KOPT-K1 (cell line): ENCODE measurements around the gene FAM161A.
"Not testable (repeated sequence)": the region's sequence is repeated elsewhere in the genome, so short reads cannot be mapped to it uniquely, and the experiment has no call there.

Experiments used
- H3K27ac ChIP-seq: fragments of 200-600 bp; sonication (generic); 2 replicates; pipeline ENCODE4 v1.5.1; 2016; ENCODE audit warnings: antibody characterized with exemption, mild to moderate bottlenecking, low read depth, low read length; ENCODE audit not compliant: poor library complexity, severe bottlenecking
- H3K36me3 ChIP-seq: fragments of 200-600 bp; sonication (generic); 2 replicates; pipeline ENCODE4 v1.5.1; 2017; ENCODE audit warnings: antibody characterized with exemption, mild to moderate bottlenecking, low read length, moderate library complexity; ENCODE audit not compliant: insufficient read depth
- H3K9me3 ChIP-seq: fragments of 200-600 bp; sonication (generic); 2 replicates; pipeline ENCODE4 v1.5.1; 2017; ENCODE audit warnings: antibody characterized with exemption, low read length, mild to moderate bottlenecking; ENCODE audit not compliant: insufficient read depth, poor library complexity, severe bottlenecking

Gene FAM161A

GRCh38 chr2:61853847-61854563 lies at the start of gene FAM161A:
FAM161A (minus strand) TSS chr2:61854060; CDS start chr2:61854041, 19 bp downstream.
- H3K9me3 ChIP-seq: no peaks in the 10 kb centered on the region
- peak within 1 kb of the TSS; percentile 72 for H3K27ac ChIP-seq
- H3K36me3 ChIP-seq: no peaks in the 10 kb centered on the region

- Histone ChIP-seq H3K27ac (no peak overlapping the region), H3K36me3 (no peaks in the 10 kb centered on the region), H3K9me3 (no peaks in the 10 kb centered on the region)
Observed at GRCh38 chr2:61900281-61900680, 46.4 kb upstream of the FAM161A start.

GRCh38 chr2:61898810-61899209 lies 45.0 kb upstream of the FAM161A start:
- no peaks in the 10 kb centered on the region for H3K36me3 ChIP-seq
- H3K27ac ChIP-seq: no peak overlapping the region
- no peaks in the 10 kb centered on the region for H3K9me3 ChIP-seq

GRCh38 chr2:61888267-61889055 lies 34.6 kb upstream of the FAM161A start, which contains the start of gene CCT4:
CCT4 (minus strand) TSS chr2:61888656; CDS start chr2:61888507, 149 bp downstream.
- no peaks in the 10 kb centered on the region for H3K9me3 ChIP-seq
- H3K36me3 ChIP-seq: peaks cover 38% of the 10 kb centered on the region
- peak within 1 kb of the TSS; percentile 92 for H3K27ac ChIP-seq

GRCh38 chr2:61887717-61888266 lies 33.9 kb upstream of the FAM161A start:
- no peaks in the 10 kb centered on the region for H3K9me3 ChIP-seq
- H3K27ac ChIP-seq: peak overlapping the region; percentile 92
- peaks cover 44% of the 10 kb centered on the region for H3K36me3 ChIP-seq

GRCh38 chr2:61885896-61886603 lies 32.2 kb upstream of the FAM161A start:
- H3K27ac ChIP-seq: no peak overlapping the region
- H3K36me3 ChIP-seq: peaks cover 62% of the 10 kb centered on the region
- no peaks in the 10 kb centered on the region for H3K9me3 ChIP-seq

- Histone ChIP-seq H3K27ac (no peak overlapping the region), H3K36me3 (peaks cover 94% of the 10 kb centered on the region), H3K9me3 (no peaks in the 10 kb centered on the region)
Observed at GRCh38 chr2:61882850-61883249, 29.0 kb upstream of the FAM161A start.

GRCh38 chr2:61879351-61879750 lies 25.5 kb upstream of the FAM161A start:
- peaks cover 100% of the 10 kb centered on the region for H3K36me3 ChIP-seq
- H3K27ac ChIP-seq, H3K9me3 ChIP-seq: not testable (repeated sequence)

GRCh38 chr2:61878761-61879160 lies 24.9 kb upstream of the FAM161A start:
- H3K27ac ChIP-seq: no peak overlapping the region
- H3K9me3 ChIP-seq: no peaks in the 10 kb centered on the region
- H3K36me3 ChIP-seq: peaks cover 100% of the 10 kb centered on the region

GRCh38 chr2:61877571-61878245 lies 23.8 kb upstream of the FAM161A start:
- H3K36me3 ChIP-seq: peaks cover 100% of the 10 kb centered on the region
- no peak overlapping the region for H3K27ac ChIP-seq
- H3K9me3 ChIP-seq: no peaks in the 10 kb centered on the region

GRCh38 chr2:61876400-61876799 lies 22.5 kb upstream of the FAM161A start:
- Histone ChIP-seq H3K27ac (no peak overlapping the region), H3K9me3 (no peaks in the 10 kb centered on the region), H3K36me3 (peaks cover 100% of the 10 kb centered on the region)

- not testable (repeated sequence) for H3K9me3 ChIP-seq
- peaks cover 97% of the 10 kb centered on the region for H3K36me3 ChIP-seq
Observed at GRCh38 chr2:61866482-61867089, 12.7 kb upstream of the FAM161A start.

GRCh38 chr2:61862085-61862484 lies 8.2 kb upstream of the FAM161A start:
- Histone ChIP-seq H3K27ac (no peak overlapping the region), H3K9me3 (no peaks in the 10 kb centered on the region), H3K36me3 (peaks cover 52% of the 10 kb centered on the region)

More at GRCh38 chr2:61866482-61867089, 12.7 kb upstream of the FAM161A start:
- not testable (repeated sequence) for H3K27ac ChIP-seq

GRCh38 chr2:61857224-61857623 lies 3.4 kb upstream of the FAM161A start:
- H3K36me3 ChIP-seq: 0 out of 2 replicates have a peak, but pooled peaks cover 6% of the 10 kb centered on the region
- no peak overlapping the region for H3K27ac ChIP-seq
- H3K9me3 ChIP-seq: no peaks in the 10 kb centered on the region
